NCI-H2171 (cell line): ENCODE measurements around the gene CNGA3.
A peak's percentile ranks its signal among the peaks of the same experiment; 100 is the strongest.

Source experiments
- DNase-seq: peaks from one replicate; lab custom pipeline; 2025; lab: John Stamatoyannopoulos, UW

CNGA3 gene

DNA sequence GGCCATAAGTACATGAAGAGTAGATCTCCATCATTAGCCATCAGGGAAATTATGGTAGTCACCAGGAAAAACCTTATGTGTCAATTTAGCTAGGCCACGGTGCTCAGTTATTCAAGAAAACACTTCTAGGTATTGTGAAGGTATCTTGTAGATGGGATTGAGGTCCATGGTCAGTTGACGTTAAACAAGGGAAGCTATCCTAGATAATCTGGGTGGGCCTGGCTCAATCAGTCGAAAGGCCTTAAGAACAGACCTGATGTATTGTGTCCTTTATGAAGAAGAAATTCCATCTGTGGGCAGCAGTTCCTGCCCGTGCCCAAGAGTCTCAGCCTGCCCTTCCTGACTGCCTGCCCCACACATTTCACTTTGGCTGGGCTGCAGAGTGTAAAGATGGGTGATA lies 16.7 kb upstream of the CNGA3 start:
- no peak for DNase-seq

DNA sequence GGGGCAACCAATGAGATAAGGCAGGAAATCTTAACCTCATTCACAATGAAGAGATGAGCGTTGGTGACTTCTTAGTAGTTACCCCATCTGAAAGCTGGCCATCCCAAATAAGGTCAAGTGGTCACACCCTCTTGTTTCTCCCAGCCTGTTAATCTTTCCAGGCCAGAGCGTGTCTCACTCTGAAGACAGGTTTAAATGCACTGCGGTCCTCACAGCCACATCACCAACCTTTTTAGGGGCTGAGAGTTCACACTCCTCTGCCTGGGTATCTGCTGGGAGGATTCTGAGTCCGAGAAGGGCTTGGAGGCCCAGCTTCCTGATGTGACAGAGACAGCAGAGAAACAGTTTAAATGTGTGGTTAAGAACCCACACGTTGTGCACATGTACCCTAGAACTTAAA lies 13.3 kb upstream of the CNGA3 start:
- DNase-seq: no peak

DNA sequence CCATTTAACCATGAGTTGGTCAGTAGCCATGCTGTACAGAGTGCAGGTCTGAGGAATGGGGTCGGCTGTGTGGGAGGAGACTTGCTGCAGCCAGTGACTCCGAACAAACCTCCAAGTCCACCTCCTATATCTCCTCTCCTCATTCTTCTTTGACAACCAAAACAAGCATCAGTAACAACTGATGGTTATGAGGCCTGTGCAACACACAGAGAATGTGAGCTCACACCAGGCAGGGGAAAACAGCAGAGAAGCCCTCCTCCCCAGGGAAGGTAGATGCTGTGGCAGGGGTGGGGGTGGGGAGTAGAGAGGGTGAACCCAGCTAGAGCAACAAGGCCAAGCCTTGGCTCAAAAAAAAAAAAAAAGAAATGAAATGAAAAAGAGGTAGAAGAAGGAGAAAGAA lies 12.3 kb upstream of the CNGA3 start:
- DNase-seq: no peak

GRCh38 chr2:98334439-98335078 lies 11.7 kb upstream of the CNGA3 start:
- DNase-seq: no peak

GRCh38 chr2:98335271-98335670 lies 11.0 kb upstream of the CNGA3 start:
- no peak for DNase-seq

DNA sequence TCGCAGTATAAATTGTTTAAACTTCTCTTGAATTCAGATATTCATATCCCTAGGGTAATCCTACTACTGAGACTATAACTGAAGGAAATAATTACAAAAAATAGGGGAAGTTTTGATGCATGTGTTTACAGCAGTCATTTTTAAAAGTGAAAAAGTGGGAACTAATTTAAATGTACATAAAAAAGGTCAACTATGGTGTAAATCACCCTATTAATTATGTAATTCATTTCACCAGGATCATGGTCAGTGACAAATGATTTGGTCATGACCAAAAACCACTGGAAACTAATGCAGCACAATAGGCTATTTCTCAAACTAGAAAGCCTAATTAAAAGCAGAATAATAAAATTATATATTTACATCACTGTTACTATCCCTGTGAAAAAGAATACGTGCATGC lies 5.0 kb upstream of the CNGA3 start:
- DNase-seq: no peak

DNA sequence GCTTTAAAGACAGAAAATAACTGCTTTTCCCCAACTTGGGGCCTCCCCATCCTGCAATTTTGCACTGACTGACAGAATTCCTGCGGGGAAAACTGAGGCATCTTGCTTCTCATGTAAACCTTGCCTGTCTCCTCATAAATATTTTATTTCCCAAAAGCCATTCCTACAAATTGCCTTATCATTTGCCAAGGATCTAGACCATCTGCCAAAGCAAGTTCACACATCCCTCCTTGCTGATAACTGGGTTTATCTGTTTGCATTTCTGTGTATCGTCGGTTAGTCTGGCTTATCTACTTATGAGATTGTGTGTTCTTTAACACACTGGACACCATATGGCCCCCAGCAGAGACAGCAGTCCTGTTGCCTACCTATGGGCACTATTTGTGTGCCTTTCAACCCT lies 3.0 kb upstream of the CNGA3 start:
- no peak for DNase-seq

GRCh38 chr2:98347298-98348065 lies 1.2 kb downstream of the CNGA3 start:
- no peak for DNase-seq

DNA sequence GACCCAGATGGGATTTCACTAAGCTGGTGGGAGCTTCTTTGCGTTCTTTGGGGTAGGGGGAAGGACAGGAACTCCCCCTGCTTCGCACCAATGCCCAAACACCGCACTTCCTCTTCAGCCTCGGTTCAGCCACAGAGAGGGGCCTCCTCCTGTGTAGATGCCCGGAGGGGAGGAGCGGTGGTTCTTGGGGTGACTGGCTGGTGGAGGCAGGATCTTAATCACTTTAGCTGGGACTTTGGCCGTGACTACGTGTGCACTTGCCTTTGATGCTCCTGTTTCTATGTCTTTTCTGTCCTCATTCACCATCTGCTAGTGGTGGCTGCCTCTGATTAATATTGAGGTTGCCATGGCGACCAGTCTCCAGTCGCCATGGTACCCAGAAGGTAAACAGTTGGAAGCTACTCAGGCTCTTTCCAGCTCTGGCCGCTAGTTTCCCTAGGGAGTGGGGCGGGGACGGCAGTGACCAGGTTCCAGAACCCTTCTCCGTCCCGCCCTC lies 1.9 kb downstream of the CNGA3 start:
- DNase-seq: peak; percentile 22

DNA sequence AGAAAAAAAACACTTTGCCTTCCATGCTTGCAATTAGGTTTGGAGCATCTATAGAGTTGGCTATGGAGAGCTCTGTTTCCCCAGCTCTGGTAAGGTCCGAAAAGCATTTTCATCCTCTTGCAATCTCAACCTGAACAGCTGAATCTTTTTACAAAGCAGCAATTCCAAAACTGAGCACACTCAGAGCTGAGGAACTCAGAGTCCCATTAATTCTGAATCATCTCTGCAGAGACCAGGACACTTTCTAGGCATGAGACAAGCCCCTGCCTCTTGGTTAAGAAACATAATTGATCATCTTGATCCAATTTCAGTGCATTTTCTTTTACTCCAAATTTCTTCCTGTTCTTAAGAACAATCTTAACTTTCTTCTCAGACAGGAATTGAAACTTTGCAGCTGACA lies 4.2 kb downstream of the CNGA3 start:
- DNase-seq: no peak

- DNase-seq: no peak
Measured at GRCh38 chr2:98355881-98356280, 9.6 kb downstream of the CNGA3 start.

DNA sequence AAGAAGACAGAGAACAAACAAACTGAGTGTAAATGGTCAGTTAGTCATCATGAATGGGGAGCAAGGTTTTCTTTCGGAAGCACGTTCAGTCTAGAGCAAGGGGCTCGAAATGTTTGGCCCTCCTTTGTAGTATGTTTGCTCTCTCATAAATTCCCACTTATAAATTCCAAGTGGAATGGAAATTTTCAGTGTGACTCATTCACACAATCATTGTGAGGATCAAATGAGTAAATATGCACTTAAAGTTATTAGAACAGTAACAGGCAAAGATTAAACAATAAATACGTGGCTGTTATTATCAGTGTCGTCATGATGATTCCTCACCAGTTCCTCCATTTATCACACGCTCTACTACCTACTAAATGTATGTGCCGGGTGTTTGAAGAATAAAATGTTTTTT lies 10.5 kb downstream of the CNGA3 start:
- DNase-seq: no peak

GRCh38 chr2:98357849-98358248 lies 11.6 kb downstream of the CNGA3 start:
- no peak for DNase-seq

DNA sequence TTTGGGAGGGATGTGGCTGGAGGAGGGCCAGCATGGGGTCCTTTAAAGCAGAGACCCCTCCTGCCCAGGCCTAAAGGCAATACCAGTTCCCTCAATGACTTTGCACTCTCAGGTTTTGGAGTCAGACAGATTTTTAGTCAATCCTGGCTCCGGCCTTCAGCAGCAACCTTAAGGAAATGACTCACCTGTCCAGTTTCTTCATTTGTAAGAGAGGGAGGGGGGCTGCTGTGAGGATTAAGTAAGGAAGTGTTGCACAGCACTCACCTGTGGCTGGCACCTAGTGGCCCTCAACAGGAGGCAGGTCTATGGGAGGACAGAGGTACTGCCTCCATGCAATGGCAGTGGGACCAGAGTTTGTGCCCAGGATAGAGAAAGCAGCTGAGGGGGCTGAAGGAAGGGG lies 13.7 kb downstream of the CNGA3 start:
- DNase-seq: no peak

GRCh38 chr2:98367721-98368120 lies 21.5 kb downstream of the CNGA3 start:
- no peak for DNase-seq

DNA sequence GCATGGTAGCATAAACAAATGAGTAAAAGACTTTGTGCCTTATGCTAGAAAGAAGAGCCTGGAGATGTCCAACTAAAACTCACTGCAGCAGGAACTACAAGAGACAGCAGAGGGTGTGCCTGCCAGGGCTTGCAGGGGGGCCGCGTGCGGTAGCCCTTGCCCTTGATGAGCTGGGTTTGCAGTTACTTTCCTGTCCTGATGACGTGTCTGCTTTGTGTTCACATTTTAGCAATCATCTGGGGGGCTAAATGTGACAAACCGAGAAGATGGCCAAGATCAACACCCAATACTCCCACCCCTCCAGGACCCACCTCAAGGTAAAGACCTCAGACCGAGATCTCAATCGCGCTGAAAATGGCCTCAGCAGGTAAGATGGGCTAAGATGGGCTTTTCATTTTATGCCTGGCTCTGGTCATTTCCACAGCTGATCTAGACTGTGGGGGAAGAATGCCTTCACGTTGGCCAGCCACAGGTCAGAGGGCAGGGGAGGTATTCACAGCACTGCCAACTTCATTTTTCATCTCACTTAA lies 23.5 kb downstream of the CNGA3 start:
- DNase-seq: no peak

DNA sequence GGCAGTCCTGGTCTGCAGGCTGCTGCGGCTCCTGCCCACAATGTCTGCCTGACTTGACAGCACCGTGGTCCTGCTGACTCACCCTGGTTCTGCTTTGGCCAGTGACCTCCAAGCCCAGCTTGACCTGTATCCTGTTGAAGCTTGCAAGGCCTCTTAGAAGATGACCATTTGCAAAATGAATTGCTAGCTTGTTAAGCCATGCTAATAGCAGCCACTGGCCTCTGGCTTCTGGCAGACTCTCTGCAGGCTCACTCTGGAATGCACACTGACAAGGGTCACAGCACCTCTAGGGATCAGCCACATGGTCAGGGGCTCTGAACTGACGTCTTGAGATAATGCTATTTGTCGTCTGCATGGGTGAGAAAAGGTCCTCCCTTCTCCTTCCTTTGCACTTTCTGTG lies 25.9 kb downstream of the CNGA3 start:
- no peak for DNase-seq

DNA sequence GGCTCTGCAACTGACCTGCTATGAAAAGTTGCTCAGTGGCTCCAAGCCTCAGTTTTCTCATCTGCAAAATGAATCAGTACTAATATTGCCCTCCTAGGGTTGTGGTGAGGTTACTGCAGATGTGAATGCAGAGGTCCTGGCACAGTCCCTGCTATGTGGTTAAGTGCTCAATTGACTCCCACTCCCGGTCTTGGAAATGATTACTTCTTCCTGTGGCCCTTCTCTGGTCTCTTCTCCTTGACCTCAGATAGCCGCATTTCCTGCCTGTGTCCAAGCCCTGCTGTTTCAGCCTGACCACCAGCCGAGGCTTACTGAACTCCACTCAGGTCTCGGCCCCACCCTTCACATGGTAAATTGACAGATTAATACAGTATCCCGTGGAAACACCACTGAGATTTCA lies 26.3 kb downstream of the CNGA3 start:
- no peak for DNase-seq

- DNase-seq: no peak
Measured at GRCh38 chr2:98374286-98374685, 28.0 kb downstream of the CNGA3 start.

- DNase-seq: no peak
Measured at GRCh38 chr2:98374958-98375570, 28.8 kb downstream of the CNGA3 start.

DNA sequence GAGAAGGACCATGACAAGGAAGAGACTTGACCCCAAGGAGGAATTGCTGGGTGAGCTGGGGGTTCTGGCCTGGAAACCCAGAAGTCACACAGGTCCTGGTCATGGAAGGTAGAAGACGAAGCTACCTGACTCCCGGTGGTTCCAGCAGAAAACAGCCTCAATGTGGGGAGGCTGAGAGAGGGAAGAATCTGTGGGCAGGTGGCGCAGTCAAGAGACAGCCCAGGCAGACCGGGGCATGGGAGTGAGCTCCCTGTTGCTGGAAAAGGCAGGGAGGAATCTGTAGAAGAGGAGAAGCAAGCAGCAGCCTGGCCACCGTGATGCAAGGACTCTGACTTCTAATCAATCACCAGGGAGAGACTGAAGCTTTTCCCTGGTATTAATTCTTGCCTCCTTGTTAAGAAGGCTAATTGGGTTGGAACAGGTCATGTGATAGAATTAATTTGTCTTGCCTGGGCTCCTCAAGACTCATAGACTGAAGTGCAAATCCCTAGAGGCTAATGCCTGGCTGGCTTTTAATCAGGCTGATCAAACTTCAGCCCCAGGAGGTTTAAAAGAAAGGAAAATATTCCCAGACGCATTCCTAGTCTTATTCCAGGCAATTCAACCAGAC lies 30.1 kb downstream of the CNGA3 start:
- peak; percentile 11 for DNase-seq

- peak; percentile 14 for DNase-seq
Measured at GRCh38 chr2:98376996-98377395, 30.7 kb downstream of the CNGA3 start.

- DNase-seq: no peak
Measured at GRCh38 chr2:98377544-98377943, 31.3 kb downstream of the CNGA3 start.
